Measurements from ENCODE around the gene TMEM176A.

TMEM176A gene

DNA sequence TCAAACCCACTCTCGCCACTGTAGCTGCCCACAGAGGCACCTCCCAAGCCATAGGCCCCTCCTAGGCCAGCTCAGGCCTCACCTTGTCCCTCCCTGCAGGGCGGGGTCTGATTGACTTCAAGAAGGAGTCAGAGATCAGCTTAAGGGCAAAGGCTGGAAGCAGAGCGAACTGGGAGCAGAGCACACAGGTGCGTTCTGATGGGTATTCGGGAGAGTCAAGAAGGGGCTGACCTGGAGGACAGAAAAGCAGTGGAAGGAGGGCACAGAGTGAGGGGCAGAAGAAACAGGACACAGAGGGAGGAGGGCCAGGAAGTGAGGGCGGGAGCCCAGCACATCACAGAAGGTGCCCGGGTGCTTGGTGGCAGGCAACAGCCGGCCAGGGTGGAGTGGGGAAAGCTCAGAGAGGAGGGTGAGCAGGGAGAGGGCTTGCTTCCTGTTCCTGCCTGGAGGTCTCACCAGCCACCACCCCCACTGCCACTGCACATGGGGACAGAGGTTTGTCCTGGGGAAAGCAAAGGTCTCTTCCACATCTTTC, 51.9 kb downstream of the TMEM176A start, which contains the start of gene AOC1:
Gene AOC1, plus strand, starts transcription at position 147 of the 535 bp plus-strand sequence. CDS start 3,954 bp downstream, outside the sequence.
- DNase-seq (ENCODE audit: extremely low spot score), result no peak
- TF ChIP-seq FOXA1 (IDR thresholded peaks at IDR 0.05) (no peak), ELF4 (IDR thresholded peaks at IDR 0.05) (no peak), PKNOX1 (IDR thresholded peaks at IDR 0.05) (no peak), L3MBTL2 (conservative IDR thresholded peaks at IDR 0.05) (no peak), FOXM1 (IDR thresholded peaks at IDR 0.05; ENCODE audit: borderline replicate concordance) (no peak), TARDBP (IDR thresholded peaks at IDR 0.05) (no peak), BHLHE40 (IDR thresholded peaks at IDR 0.05; ENCODE audit: borderline replicate concordance) (no peak), SP1 (IDR thresholded peaks at IDR 0.05) (no peak)
- POLR2A ChIA-PET, result no interaction called here
- CTCF ChIA-PET, result no interaction called here

DNA sequence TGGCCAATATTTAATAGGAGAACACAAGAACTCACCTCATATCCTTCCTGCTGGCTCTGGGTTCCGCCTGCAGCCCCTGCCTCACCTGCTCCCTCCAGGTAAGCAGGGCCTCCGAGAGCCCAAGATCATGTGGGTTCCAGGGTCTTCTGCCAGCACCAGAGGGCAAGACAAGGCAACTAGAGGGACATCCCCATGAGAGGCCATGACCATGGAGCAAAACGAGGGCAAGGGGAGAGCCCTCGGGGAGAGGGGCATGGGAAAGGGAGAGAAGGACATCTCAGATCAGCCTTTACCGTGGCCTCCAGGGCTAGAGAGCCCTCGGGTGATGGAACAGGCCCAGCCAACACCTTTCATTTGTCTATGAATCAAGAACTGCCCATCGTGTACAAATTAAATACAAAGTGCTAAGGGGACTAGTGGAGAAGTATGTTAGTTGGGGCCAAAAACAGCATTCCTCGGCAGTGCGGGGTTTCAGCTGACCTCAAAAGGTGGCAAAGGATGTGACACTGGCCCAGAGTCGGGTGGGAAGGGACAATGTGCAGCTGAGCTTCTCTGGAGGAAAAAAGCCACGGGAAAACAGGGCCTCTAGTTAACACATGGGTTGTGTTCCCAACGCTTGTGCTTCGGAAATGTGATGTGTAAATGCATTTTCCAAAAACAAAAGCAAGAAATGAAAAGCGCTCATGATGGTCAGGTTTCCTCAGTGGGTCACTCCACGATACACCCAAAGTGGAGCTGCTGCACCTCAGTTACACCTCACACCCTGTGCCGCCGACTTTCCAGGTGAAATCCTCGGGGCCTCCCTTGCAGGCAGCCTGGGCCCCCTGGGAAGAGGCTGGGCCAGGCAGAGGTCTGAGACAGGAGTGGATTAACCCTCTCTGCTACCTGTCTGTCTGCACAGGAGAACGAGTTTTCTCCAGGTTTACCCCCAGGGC, 53.8 kb downstream of the TMEM176A start:
- no peak for TF ChIP-seq SUZ12 (IDR thresholded peaks at IDR 0.05)
- no peak for TF ChIP-seq NFRKB (IDR thresholded peaks at IDR 0.05)
- no peak for TF ChIP-seq FOXM1 (IDR thresholded peaks at IDR 0.05; ENCODE audit: borderline replicate concordance)
- TF ChIP-seq L3MBTL2 (conservative IDR thresholded peaks at IDR 0.05), result no peak
- TF ChIP-seq SP1 (IDR thresholded peaks at IDR 0.05), result no peak
- no peak for TF ChIP-seq HDGF (IDR thresholded peaks at IDR 0.05; ENCODE audit: borderline replicate concordance)
- no peak for TF ChIP-seq ELF4 (IDR thresholded peaks at IDR 0.05)
- TF ChIP-seq PKNOX1 (IDR thresholded peaks at IDR 0.05), result no peak
- no peak for TF ChIP-seq FOXK2 (IDR thresholded peaks at IDR 0.05)
- TF ChIP-seq LEF1 (IDR thresholded peaks at IDR 0.05; ENCODE audit: borderline replicate concordance), result no peak
- no peak for TF ChIP-seq ARNT (IDR thresholded peaks at IDR 0.05)
- TF ChIP-seq TARDBP (IDR thresholded peaks at IDR 0.05), result no peak
- TF ChIP-seq ZNF384 (IDR thresholded peaks at IDR 0.05), result no peak
- no peak for TF ChIP-seq CTBP1 (IDR thresholded peaks at IDR 0.05; ENCODE audit: borderline replicate concordance)
- no peak for TF ChIP-seq BHLHE40 (IDR thresholded peaks at IDR 0.05; ENCODE audit: borderline replicate concordance)
- no peak for TF ChIP-seq FOXA1 (IDR thresholded peaks at IDR 0.05)
- no peak for DNase-seq (ENCODE audit: extremely low spot score)
- CTCF ChIA-PET, result no interaction called here

More for the DNA sequence above, 53.8 kb downstream of the TMEM176A start:
- POLR2A ChIA-PET, result no interaction called here
